Testis (tissue), 2 donors: ENCODE results near the gene AS3MT.

Source experiments
- CTCF ChIP-seq, 3 experiments: fragments of 450-650 bp in 2 of 3; fragments of 200-600 bp in 1 of 3; sonication (generic) in 1 of 3; IDR thresholded peaks; one replicate each; pipeline ENCODE4 v1.5.1; 2016 to 2019; ENCODE audit warnings: antibody characterized with exemption in 3 of 3, mild to moderate bottlenecking in 2 of 3, moderate library complexity in 1 of 3
- POLR2A ChIP-seq: fragments of 450-650 bp; IDR thresholded peaks from one replicate; pipeline ENCODE4 v1.6.1; 2017; ENCODE audit warnings: antibody characterized with exemption, mild to moderate bottlenecking, moderate library complexity

DNA sequence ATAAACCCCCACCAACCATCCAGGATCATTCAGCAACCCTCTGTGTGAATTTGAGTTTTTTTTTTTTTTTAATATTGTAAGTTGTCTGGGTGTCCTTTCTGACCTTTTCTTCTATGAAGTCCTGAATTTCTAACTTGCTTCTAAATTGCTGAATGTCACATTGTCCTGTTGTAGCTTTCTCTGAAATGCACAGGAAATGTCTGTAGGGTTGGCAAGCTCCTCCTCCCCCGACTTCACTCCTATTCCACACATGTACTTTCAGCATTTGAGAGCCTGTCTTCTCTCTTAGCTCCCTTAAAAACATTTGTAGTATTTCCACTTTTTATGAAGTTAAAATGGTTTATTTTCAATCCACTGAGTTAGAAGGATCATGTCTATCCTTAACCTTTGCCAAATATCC lies 45.5 kb downstream of the AS3MT start:
- TF ChIP-seq CTCF (IDR thresholded peaks at IDR 0.05), result no peak
- no peak for TF ChIP-seq POLR2A
